ENCODE measurements around the gene SORCS2.

Gene SORCS2

DNA sequence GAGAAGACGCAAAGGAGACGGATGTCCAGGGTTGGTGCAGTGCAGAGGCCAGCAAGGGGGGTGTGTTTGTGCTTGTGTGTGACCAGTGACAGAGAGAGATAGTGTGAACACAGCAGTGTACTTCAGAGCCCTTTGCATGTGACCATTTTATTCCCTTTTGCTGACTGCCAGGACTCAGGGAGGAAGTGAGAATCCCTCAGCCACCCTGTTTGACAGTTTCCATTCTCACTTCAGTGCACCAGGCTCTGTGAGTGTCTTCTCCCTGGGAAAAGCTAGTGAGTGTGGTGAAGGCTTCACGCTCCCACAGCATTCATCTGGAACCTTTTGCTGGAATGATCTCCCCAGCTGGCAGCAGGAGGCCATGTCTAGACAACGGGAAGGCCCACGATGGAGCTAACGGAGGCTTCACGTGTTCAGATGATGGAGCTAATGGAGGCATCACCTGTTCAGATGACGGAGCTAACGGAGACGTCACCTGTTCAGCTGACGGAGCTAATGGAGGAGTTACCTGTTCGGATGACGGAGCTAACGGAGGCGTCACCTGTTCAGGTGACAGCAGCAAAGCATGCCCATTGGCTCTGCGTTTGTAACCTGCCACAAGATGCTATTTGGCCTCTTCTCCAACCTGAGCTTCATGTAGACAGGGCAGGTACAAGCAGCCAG is 551.9 kb downstream of the SORCS2 start:
- no peak for DNase-seq

DNA sequence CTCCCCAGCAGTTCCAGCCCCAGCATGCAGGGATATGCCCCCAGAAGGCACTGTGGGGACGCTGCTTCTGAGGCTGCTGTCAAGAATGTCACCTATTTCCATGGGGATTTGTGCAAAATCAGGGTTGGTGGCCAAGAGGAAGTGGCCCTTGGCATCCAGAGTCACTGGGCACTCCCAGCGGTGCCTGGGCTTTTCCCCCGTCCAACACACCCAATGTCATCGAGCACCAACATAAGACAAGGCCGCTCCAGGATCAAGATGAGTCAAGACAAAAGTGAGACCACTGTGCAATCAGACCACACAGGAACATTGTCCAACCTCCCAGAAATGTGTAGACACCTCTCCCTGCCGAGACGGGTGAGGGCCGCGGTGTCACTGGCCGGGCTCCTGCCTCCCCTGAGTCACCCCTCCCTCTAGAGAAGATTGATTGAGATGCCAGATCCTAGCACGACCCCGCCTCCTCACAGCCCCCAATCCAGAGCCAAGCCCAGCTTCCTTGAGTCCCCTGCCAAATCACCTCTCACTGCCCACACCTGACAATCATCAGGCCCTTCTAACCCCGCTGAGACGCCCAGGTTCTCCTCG is 553.1 kb downstream of the SORCS2 start:
- DNase-seq = no peak

DNA sequence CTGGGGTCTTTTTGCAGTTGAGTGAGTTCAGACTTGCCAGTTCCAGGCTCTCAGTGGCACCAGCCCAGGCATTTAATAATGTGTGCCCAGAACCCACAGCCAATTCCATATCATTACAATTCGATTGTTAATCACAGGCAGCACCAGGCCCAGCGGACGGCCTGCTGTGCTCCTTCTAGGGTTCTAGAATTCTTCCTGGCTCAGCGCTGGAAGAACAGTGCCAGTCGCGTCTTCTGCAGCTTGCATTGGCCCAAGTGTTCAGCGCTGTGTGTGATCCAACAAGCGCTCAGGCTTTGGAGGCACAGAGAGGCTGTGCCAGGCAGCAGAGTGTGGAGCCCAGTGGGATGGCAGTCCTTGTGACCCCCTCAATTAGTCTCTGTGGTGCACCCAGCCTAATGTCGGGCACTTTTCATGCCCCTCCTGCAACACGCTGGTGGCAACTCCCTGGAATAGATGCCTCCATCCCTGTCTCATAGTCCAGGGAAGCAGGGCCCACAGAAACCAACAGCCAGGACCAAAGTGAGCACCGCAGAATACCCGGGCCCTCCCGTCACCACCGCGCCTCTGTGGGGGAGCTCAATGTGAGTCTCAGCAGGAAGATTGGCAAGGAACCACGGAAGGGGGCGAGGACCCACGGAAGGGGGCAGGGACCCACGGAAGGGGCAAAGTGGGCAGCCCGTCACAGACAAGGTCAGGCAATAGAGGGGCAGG is 554.2 kb downstream of the SORCS2 start:
- no peak for DNase-seq

DNA sequence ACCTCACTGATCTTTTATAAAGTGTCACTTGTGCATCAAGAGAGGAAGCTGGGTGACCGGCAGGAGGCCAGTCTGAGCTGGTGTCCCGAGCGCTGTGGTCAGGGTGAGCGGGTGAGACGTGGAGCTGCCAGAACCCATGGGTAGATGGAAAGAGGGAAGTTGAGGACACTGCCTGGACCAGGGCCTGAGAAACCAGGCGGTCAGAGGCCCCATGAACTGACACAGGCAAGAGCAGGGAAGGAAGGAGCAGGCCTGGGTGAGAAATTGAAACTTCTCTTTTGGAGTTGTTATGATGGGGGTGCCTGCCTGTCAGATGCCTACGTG is 554.7 kb downstream of the SORCS2 start:
- no peak for DNase-seq

DNA sequence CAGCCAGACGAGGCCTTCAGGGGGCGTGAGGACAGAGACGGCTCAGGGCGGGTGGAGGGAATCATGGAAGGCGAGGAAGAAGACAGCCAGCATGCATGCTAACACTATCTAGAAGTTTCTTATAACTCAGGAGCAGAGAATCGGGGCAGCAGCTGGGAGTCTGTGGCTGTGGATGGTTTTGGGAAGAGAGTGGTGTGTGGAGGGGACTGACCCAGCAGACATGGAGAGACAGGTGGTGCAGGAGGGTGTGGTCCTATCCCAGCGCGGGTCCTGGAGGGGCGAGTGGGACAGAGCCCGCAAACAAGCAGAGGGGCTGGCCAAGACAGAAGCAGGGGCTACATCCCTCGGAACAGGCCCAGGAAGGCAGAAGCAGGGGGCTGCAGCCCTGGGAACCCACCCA is 555.2 kb downstream of the SORCS2 start:
- no peak for DNase-seq

DNA sequence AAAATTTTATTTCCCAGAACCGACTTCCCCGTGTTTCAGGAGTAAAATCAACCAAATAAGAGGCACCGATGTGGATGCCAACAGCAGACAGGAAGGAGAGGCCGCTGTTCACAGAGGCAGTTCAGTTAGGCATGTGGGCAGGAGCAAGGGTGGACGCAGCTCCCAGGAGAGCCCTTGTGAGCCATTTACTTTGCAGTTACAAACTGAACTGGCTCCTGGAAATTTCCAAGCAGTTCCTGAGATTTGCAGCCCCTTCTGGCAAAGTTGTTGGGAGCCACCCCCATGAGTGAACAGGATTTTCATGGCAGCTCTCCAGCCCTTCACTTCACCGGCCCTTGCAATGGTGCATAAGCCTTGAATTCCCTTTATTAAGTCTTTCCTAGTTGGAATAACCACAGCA is 558.2 kb downstream of the SORCS2 start:
- DNase-seq = no peak

DNA sequence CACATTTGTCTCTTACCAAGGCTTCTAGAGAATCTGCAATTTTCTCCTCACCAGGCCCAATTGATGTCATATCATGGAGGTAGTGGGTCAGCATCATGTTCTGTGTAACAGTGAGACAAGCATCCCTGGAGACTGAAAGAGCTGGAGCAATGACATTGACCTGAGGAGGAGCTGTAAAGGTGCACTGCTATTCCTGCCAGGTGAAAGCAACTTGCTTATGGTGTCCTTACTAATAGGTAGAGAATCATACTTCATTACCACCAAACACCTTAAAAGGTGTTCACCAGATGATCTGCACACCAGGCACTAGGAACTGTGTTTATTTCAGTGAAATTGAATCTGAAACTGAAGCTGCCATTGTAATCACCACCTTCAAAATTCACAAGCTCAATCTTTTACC is 558.6 kb downstream of the SORCS2 start:
- no peak for DNase-seq

DNA sequence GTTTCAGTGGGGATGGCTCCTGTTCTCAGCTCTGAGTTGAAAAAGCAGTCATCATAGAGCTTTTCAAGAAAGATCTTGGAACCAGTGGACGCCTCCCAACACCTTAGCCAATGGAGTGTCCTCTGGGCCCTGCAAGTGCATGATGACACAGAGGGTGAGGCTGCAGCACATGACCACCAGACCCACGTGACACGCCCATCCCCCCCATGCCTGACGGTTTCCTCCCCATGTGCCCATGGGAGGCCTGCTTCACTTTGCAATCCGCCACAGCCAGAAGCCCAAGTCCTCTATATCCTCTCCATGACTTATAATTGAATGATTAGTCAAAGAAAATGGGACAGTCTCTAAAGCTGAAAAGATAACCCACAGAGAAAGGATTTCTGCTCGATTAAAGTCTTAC is 560.3 kb downstream of the SORCS2 start:
- no peak for DNase-seq

DNA sequence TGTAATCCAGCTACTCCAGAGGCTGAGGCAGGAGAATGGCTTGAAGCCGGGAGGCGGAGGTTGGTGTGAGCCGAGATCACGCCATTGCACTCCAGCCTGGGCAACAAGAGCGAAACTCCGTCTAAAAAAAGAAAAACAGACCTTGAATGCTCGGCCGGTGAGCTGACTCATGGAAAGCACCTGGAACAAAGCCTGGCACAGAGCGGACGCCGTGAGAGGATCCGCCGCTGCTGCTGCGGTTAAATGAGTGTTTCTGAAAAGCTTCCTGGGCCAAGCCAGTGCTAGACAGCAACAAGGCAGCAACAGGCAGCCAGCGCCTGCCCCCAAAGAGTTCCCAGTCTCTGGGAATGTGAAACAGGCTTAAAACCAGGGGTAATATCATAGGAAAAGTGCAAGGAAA is 560.9 kb downstream of the SORCS2 start:
- DNase-seq = no peak

DNA sequence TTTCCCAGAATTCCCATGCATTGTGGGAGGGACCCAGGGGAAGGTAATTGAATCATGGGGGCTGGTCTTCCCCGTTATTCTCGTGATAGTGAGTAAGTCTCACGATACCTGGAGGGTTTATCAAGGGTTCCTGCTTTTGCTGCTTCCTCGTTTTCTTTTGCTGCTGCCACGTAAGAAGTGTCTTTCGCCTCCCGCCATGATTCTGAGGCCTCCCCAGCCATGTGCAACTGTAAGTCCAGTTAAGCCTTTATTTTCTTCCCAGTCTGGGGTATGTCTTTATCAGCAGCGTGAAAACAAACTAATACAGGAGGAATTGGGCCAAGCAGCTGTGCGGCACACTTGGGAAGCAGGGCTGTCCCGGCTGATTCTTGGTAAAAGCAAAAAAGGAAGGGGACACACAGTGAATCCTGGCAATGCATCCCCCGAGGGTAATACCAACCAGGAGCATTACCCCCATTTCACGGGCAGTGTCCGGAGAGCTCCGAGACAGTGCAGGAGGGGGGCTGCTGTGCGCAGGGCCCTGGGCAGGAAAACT is 561.7 kb downstream of the SORCS2 start:
- no peak for DNase-seq

DNA sequence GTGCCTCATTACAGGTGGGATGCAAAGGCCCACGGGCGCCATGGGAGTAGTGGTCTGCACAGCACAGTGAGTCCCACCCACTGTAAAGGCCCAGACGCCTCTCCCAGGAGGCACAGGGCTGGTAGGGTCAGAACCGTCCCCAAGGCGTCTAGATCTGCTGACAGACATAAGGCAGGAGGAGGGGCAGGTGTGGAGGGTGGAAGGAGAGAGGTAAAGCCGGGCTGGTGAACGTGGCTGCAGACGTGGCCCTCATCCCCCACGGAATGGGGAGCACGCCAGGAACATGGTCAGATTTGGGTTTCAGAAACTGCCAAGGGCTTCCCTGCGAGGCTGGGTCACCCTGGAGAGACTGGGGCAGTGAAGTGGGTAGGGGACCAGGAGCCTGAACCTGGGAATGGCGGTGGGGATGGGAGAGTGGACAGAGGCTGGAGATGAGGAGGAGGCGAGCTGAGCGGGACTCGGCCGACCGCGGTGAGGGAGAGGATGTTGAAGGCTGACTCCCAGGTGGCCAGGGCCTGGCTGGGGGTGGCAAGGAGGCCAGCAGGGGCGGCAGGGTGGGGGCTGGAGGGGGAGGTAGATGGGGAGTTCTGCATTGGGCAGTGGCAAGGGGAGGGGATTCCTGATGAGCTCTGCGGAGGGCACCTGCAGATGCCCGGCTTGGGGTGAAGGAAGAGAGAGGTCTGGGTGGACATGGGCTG is 562.4 kb downstream of the SORCS2 start:
- no peak for DNase-seq

DNA sequence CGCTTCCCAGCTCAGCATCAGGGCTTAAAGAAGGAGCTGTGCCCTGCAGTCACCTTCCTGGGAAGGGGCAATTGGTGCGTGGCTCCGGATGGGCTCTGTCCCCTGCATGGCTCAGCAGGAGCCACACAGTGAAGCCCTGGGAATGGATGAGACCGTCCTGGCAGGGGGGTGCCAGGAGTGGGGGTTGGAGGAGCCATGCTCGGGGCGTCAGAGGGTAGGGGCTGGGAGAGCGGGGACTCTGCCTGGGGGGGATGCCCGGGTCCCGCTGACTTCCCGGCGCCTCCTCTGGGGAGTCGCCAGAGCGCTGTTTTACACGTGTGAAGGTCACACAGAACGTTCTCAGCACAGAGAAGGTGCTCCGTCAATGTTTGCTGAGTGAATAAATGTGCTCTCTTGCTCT is 563.2 kb downstream of the SORCS2 start:
- no peak for DNase-seq

DNA sequence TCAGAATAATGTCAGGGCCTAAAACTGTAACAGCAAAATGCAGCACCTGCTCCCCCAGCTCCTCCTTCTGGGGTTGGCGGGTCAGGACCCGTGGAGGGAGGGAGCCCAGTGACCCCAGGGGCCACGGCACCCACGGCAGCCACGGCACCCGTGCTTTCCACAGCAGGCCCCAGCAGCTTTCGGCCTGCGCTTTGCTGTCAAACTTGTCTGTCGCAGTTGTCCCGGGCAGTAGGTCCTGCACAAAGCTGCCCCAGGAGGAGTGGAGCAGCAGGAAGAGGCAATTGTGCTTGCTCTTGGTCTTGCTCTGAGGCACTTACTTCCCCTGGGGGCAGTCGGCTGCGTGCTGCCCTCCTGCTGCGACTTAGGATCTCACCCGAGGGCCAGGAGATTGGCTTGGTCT is 563.7 kb downstream of the SORCS2 start:
- DNase-seq = no peak

DNA sequence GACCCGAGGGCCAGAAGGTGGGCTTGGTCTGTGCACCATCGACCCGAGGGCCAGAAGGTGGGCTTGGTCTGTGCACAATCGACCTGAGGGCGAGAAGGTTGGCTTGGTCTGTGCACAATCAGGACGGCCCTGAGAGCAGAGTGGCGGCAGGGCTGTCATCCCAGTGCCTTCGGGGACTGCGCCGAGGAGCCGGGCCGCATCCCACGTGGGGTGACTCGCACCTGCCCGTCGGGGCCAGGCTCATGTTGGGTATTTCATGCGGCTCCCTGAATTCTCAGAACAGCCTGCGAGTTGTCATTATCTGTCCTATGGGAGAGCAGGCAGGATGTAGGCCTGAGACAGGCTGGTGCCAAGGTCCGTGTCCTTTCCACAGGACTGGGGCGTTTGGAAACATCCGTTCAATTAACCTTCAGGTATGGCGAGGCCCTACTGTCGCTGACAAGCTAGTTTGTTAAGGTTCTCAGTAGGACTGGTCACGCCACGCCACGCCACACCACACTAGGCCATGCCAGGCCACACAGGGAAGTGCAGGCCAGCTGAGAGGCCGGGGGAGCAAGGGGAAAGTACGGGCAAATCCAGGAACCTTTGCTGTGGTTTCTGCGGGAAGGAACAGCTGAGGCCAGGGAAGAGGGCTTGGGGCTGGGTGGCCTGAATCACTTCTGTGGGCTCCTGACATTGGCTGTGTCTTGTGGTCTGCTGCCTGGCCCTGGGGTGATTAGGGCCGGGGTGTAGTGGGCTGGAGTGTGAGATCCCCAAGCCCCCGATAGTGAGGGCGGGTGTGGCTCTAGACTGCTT is 564.4 kb downstream of the SORCS2 start:
- DNase-seq = no peak

DNA sequence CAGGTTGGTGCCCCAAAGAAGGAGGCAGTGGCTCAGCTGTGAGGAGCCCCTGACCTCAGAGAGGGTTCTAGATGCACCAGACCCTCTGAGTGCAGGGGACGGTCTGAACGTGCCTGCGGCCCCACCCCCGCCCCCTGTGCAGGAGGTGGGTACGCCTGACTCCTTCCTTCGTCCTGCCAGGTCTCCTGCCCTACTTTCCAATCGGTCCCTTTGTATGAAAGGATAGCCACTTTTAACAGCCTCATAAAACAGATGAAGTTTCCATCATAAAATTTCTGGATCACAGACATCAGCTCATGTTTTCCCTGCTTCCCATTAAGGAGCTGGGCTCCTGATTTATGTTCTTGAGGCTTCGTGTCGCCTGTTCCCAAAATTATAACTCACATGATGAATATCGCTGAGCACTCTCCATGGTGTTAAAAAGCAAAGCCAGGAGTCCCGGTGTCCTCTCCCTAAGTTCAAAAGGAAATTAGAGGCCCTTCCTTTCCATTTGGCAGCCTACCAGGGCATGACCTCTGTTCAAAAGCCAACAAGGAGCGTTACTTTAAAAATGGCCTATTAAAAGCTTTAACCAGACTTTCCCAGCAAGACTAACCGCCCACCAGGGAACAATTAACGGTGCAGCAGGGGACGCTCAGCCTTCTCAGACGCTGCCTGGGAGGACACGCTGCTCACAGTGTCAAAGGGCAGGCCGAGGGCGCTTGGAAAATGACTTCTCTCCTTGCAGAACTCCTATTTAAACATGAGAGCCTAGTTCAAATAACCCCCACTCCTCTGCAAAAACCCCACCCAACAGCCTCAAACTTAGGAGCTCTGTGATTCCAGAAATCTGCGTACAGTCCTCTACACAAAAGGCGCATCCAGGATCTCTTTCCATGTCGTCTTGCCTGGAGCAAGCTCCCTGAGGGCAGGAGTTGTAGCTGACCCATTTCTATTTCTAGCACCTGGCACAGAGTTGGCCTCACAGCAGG is 565.4 kb downstream of the SORCS2 start:
- no peak for DNase-seq

DNA sequence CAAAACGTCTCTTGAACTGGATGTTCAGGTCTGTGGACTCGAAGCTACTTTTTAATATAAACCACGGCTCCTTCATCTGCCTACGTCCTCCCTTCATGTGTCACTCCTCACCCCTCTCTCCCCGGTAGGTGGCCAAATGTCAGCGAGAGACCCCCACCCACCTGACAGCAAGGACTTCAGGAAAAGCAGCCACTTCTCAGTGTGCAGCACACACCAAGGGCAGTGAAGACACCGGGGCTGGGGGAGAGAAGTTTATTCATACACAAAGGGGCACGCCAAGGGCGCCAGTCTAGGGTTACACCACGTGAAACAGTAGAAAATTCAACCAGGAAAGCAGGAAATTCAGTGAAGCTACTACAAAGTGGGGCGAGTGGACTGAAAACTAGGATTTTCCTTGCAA is 566.1 kb downstream of the SORCS2 start:
- no peak for DNase-seq

DNA sequence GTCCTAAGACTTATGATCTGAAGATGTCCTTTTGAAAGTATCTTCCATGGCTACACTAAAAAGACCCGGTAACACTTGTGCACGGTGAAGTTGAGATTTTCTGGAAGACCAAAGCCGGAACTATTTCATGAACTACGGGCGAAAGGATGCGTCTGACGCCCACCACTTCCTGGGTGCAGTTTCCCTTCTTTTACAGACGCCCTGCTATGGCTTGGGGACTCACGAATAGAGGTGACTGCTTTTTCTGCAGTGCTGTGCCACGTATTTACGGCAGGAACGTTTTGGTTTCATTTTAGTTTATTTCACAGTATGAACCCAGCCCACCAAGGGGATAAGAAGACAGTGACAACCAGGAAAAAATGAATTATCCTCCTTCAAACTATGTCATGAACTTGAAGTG is 566.9 kb downstream of the SORCS2 start:
- DNase-seq = no peak

DNA sequence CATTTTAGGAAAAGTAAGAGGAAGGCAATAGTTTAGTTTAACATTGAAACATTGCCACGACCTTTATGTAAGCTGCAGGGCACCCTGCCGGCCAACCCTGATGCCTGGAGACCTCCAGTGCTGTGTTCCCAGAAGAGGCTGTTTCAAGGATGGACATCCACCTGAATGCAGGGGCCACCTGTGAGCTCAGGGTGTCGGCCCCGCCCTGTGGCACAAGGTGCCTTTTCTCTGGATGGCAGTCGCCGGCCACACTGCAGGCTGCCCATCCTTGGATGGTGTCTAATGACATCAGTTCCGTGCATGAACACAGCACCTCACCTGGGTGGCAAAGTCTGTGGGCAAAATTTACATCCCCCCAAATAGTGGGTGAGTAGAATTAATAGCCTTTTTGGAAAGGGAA is 567.3 kb downstream of the SORCS2 start:
- DNase-seq = no peak

DNA sequence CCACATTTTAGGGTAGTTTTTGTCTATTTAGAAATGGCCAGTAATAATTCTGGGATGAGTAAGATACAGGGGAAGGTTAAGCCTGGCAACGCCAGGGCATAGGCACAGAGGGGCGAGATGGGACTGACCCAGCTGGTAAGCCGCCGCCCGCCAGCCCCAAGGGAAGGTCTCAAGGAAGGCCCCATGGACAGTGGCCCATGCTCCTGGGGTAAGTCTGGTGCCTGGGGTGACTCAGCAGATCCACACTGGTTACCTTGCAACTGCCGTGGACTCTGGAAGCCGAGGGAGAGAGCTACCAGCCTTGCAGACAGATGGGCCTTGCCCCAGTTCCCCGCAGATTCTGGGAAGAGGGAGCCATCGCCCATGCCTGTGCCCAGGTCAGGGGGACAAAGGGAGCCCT is 567.9 kb downstream of the SORCS2 start:
- DNase-seq = no peak

DNA sequence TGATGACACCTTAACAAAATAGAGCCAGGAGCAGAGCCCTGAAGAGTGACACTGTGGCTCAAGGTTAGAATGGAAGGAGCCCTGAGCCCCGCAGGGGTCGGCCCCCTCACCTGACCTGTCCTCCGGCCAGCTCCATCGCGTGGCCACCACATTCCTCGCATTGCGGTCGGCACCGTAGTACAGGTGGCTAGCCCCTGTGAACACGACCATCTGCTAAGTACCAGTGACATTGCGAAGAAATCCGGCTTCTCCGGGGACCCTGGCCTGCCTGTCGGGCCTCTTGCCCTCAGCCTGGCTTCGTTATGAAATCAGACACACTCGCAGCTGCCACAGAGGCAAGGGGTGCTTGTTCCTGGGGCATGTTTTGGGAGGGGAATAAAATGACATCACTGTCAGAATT is 568.4 kb downstream of the SORCS2 start:
- no peak for DNase-seq

DNA sequence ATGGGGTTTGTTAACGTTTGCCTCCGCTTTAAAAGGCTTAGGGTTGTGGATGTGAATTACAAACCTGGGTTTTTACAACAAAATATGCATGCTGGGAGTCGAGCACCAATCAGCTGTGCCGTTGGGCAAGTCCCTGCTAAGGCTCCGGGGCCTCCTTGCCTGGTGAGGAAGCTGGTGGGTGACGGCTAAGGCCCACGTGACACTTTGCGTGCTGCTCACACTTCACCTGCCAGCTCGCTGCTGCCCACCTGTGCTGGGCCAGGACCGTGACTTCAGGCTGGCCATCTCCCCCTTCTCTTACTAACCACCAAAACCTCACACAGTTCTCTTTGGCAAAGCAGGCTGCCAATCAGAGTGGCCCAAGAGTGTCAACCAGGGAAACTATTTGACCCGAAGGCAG is 569.0 kb downstream of the SORCS2 start:
- DNase-seq = no peak

DNA sequence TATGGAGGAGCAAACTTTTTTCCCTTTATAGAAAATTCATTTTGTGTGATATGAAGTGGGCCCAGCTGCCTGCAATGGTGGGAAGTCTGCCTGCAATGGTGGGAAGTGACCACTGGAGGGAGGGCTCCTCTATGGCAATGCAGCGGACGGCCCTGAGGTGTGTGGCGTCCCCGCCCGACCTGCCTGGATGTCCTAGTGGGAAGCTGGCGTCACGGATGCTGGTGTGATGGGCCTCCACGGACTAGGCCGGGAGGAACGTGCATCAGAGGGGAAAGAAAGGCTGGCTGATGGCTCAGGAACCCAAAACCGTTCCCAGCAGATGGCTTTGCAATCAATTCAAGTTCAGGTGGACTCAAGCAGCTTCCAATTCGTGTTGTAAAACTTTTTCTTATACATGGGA is 569.4 kb downstream of the SORCS2 start:
- DNase-seq = peak; percentile 42

All from fibroblast of upper back skin (primary cell).